Measurements from ENCODE around the gene IQCN. TPM values are rescaled to one million over a fixed set of nuclear protein-coding genes. Genes with fewer than 3 reads are reported as not detected.

IQCN gene
- total RNA-seq, 1 experiment from 2014 or later = 0.61 TPM

- TF ChIP-seq, protein P1, sequence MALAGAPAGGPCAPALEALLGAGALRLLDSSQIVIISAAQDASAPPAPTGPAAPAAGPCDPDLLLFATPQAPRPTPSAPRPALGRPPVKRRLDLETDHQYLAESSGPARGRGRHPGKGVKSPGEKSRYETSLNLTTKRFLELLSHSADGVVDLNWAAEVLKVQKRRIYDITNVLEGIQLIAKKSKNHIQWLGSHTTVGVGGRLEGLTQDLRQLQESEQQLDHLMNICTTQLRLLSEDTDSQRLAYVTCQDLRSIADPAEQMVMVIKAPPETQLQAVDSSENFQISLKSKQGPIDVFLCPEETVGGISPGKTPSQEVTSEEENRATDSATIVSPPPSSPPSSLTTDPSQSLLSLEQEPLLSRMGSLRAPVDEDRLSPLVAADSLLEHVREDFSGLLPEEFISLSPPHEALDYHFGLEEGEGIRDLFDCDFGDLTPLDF (CRISPR knock-in tag; IDR thresholded peaks at IDR 0.05) = no peak
- TF ChIP-seq GRHL2 (CRISPR knock-in tag; IDR thresholded peaks at IDR 0.05; ENCODE audit: insufficient replicate concordance, severe bottlenecking) (no peak), ZNF121 (CRISPR knock-in tag; IDR thresholded peaks at IDR 0.05) (no peak; the same call in 1 of the 2 replicates), ZNF219 (CRISPR knock-in tag; IDR thresholded peaks at IDR 0.05; ENCODE audit: borderline replicate concordance) (peak; percentile 80; the same call in 1 of the 2 replicates), ATF1 (CRISPR knock-in tag; IDR thresholded peaks at IDR 0.05) (no peak), ZNF281 (CRISPR knock-in tag; IDR thresholded peaks at IDR 0.05) (no peak), NR1H2 (CRISPR knock-in tag; IDR thresholded peaks at IDR 0.05) (no peak), ATF2 (CRISPR knock-in tag; IDR thresholded peaks at IDR 0.05; ENCODE audit: borderline replicate concordance, low read depth) (no peak), SMAD4 (CRISPR knock-in tag; IDR thresholded peaks at IDR 0.05) (0 out of 2 replicates have a peak, but pooled peaks have one; percentile 46), ETV6 (CRISPR knock-in tag; IDR thresholded peaks at IDR 0.05) (no peak), ZNF416 (CRISPR knock-in tag; IDR thresholded peaks at IDR 0.05) (no peak), SOX15 (CRISPR knock-in tag; IDR thresholded peaks at IDR 0.05) (no peak), CREB1 (CRISPR knock-in tag; IDR thresholded peaks at IDR 0.05) (0 out of 2 replicates have a peak, but pooled peaks have one; percentile 28), NFE2L1 (CRISPR knock-in tag; IDR thresholded peaks at IDR 0.05) (peak; percentile 75; the same call in 1 of the 2 replicates), HMGA2 (CRISPR knock-in tag; IDR thresholded peaks at IDR 0.05) (no peak), MAX (CRISPR knock-in tag; IDR thresholded peaks at IDR 0.05) (peak; percentile 93), ZNF671 (CRISPR knock-in tag; IDR thresholded peaks at IDR 0.05) (no peak), TP53 (CRISPR knock-in tag; IDR thresholded peaks at IDR 0.05) (no peak), TCF7 (CRISPR knock-in tag; IDR thresholded peaks at IDR 0.05; ENCODE audit: low read depth) (peak; percentile 72; the same call in 1 of the 2 replicates), ZNF138 (CRISPR knock-in tag; conservative IDR thresholded peaks at IDR 0.05) (no peak), ZNF423 (CRISPR knock-in tag; IDR thresholded peaks at IDR 0.05) (no peak), ATF6 (CRISPR knock-in tag; IDR thresholded peaks at IDR 0.05) (no peak), FOXP1 (CRISPR knock-in tag; IDR thresholded peaks at IDR 0.05; ENCODE audit: borderline replicate concordance) (peak; percentile 66; the same call in 1 of the 2 replicates), TEAD4 (CRISPR knock-in tag; IDR thresholded peaks at IDR 0.05) (no peak), ZNF232 (CRISPR knock-in tag; IDR thresholded peaks at IDR 0.05) (no peak)
- TF ChIP-seq, protein P2, sequence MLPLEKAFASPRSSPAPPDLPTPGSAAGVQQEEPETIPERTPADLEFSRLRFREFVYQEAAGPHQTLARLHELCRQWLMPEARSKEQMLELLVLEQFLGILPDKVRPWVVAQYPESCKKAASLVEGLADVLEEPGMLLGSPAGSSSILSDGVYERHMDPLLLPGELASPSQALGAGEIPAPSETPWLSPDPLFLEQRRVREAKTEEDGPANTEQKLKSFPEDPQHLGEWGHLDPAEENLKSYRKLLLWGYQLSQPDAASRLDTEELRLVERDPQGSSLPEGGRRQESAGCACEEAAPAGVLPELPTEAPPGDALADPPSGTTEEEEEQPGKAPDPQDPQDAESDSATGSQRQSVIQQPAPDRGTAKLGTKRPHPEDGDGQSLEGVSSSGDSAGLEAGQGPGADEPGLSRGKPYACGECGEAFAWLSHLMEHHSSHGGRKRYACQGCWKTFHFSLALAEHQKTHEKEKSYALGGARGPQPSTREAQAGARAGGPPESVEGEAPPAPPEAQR (CRISPR knock-in tag; IDR thresholded peaks at IDR 0.05) = no peak
- TF ChIP-seq, protein P3, sequence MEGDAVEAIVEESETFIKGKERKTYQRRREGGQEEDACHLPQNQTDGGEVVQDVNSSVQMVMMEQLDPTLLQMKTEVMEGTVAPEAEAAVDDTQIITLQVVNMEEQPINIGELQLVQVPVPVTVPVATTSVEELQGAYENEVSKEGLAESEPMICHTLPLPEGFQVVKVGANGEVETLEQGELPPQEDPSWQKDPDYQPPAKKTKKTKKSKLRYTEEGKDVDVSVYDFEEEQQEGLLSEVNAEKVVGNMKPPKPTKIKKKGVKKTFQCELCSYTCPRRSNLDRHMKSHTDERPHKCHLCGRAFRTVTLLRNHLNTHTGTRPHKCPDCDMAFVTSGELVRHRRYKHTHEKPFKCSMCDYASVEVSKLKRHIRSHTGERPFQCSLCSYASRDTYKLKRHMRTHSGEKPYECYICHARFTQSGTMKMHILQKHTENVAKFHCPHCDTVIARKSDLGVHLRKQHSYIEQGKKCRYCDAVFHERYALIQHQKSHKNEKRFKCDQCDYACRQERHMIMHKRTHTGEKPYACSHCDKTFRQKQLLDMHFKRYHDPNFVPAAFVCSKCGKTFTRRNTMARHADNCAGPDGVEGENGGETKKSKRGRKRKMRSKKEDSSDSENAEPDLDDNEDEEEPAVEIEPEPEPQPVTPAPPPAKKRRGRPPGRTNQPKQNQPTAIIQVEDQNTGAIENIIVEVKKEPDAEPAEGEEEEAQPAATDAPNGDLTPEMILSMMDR (IDR thresholded peaks at IDR 0.05) = no peak
- TF ChIP-seq, protein P4, sequence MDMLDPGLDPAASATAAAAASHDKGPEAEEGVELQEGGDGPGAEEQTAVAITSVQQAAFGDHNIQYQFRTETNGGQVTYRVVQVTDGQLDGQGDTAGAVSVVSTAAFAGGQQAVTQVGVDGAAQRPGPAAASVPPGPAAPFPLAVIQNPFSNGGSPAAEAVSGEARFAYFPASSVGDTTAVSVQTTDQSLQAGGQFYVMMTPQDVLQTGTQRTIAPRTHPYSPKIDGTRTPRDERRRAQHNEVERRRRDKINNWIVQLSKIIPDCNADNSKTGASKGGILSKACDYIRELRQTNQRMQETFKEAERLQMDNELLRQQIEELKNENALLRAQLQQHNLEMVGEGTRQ (CRISPR knock-in tag; IDR thresholded peaks at IDR 0.05) = peak; percentile 62
Observed at GRCh38 chr19:18239303-18239702, 34.9 kb downstream of the IQCN start (continued).

Data from WTC11 (cell line).